ENCODE data around the gene SLC51B.

GRCh38 chr15:65067645-65068402, 22.6 kb downstream of the SLC51B start, which contains the start of gene RASL12:
- TF ChIP-seq CTCF (IDR thresholded peaks at IDR 0.05; ENCODE audit: low read depth, low read length, poor library complexity, severe bottlenecking), result no peak
- TF ChIP-seq EZH2phosphoT487 (IDR thresholded peaks at IDR 0.05; ENCODE audit: borderline replicate concordance, low read length), result no peak
